Gastrocnemius medialis (tissue), 4 donors: ENCODE data around the gene DOCK10. TPM values are rescaled to one million over a fixed set of nuclear protein-coding genes. Genes with fewer than 3 reads are reported as not detected.

Experiments used
- ATAC-seq, 2 donors: fragments of 150-250 bp; one replicate each; pipeline ENCODE4 v1.9.1; 2016
- DNase-seq, 2 donors: peaks; one replicate each; pipeline ENCODE4 v3.0.0-alpha.2; 2019
- H3K27ac ChIP-seq, 4 donors: fragments of 200-600 bp; sonication (generic); 1 replicate in 1 of 4; 2 replicates in 3 of 4; pipeline ENCODE4 v1.5.1; 2016 to 2018; ENCODE audit warnings: mild to moderate bottlenecking in 2 of 4, moderate library complexity in 1 of 4
- H3K27me3 ChIP-seq, 3 donors: fragments of 200-600 bp; sonication (generic) in 2 of 3; 1 replicate in 1 of 3; 2 replicates in 2 of 3; pipeline versions ENCODE4 v1.5.1 to v1.6.0; 2016 to 2019; ENCODE audit warnings: mild to moderate bottlenecking in 1 of 3, moderate library complexity in 1 of 3
- H3K36me3 ChIP-seq, 2 donors: fragments of 200-600 bp; sonication (generic) in 1 of 2; one replicate each; pipeline ENCODE4 v1.5.1; 2017 to 2018
- H3K4me1 ChIP-seq, 2 donors: fragments of 200-600 bp; sonication (generic) in 1 of 2; one replicate each; pipeline ENCODE4 v1.5.1; 2016 to 2017; ENCODE audit warnings: mild to moderate bottlenecking in 2 of 2
- H3K4me3 ChIP-seq, 4 donors: fragments of 200-600 bp; sonication (generic) in 3 of 4; 1 replicate in 1 of 4; 2 replicates in 3 of 4; pipeline ENCODE4 v1.5.1; 2016 to 2019; ENCODE audit warnings: mild to moderate bottlenecking in 2 of 4
- H3K9me3 ChIP-seq, 3 donors: fragments of 200-600 bp; sonication (generic) in 2 of 3; 1 replicate in 1 of 3; 2 replicates in 2 of 3; pipeline ENCODE4 v1.5.1; 2016 to 2019
- POLR2A ChIP-seq, 2 donors: fragments of 450-650 bp; IDR thresholded peaks; one replicate each; pipeline ENCODE4 v1.6.1; 2017; ENCODE audit warnings: antibody characterized with exemption in 2 of 2, mild to moderate bottlenecking in 2 of 2, moderate library complexity in 2 of 2
- in situ Hi-C, 4 donors: fragments of 200-750 bp; cut with MboI; loops; one replicate each; pipeline versions ENCODE4 v1.15.0 to v1.8.0; 2017; ENCODE audit warnings: low sequenced_read_pairs in 4 of 4
- intact Hi-C: fragments of 100-400 bp; cut with DNase I; formaldehyde crosslinking; loops from one replicate; pipeline ENCODE4 v1.15.1; 2023; ENCODE audit warnings: low total_unique reads
- total RNA-seq, 4 donors: library from RNA; depleted of rRNA; stranded (reverse); fragments of >200 nt; gene quantifications; one replicate each; pipeline versions ENCODE4 v1.1.0 to v1.2.3, GENCODE V29; 2016
- TF ChIP-seq, protein P1 (sequence below), 5 experiments: fragments of 450-650 bp in 3 of 5; fragments of 200-600 bp in 2 of 5; sonication (generic) in 2 of 5; IDR thresholded peaks in 4 of 5; conservative IDR thresholded peaks in 1 of 5; 1 replicate in 4 of 5; 2 replicates in 1 of 5; pipeline ENCODE4 v1.5.1; 2016 to 2019; ENCODE audit warnings: antibody characterized with exemption in 5 of 5, mild to moderate bottlenecking in 3 of 5, moderate library complexity in 3 of 5

The DOCK10 gene
- total RNA-seq, 4 donors from 2014 or later = 0.97 to 1.9 (median 1.4) TPM

DNA sequence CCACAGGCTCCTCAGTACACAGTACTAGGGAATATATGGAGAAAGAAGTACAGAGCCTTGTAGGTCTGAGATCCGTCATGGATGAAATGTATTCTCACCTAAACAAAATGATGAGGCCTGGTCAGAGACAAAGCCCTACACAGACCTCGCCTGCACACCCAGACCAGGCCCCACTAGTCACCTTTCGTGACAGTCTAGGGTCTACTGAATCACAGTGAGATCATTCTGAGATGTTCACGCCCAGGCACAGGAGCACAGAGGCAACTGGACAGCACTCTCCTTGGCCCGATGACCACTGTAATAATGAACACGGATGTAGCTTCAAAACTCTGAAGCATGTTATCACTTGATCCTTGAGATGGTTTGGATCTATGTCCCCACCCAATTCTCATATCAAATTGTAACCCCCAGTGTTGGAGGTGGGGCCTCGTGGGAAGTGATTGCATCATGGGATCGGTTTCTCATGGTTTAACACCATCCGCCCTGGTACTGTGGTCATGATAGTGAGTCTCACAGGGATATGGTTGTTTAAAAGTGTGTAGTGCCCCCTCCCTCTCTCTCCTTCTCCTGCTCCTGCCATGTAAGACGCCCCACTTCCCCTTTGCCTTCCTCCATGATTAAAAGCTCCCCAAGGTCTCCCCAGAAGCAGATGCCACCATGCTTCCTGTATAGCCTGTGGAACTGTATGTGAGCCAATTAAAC lies 15.1 kb downstream of the DOCK10 start:
- Histone ChIP-seq H3K4me1 (no peaks in the 10 kb centered on the region), H3K27ac (no peak overlapping the region), H3K4me3 (no peak overlapping the region), H3K27me3 (no peaks in the 10 kb centered on the region), H3K36me3 (no peaks in the 10 kb centered on the region), H3K9me3 (no peaks in the 10 kb centered on the region)
- DNase-seq = no peak
- intact Hi-C loops = no loop called here
- in situ Hi-C loops = no loop called here
- no peak for ATAC-seq
- TF ChIP-seq POLR2A (IDR thresholded peaks at IDR 0.05) = no peak
- TF ChIP-seq, protein P1, sequence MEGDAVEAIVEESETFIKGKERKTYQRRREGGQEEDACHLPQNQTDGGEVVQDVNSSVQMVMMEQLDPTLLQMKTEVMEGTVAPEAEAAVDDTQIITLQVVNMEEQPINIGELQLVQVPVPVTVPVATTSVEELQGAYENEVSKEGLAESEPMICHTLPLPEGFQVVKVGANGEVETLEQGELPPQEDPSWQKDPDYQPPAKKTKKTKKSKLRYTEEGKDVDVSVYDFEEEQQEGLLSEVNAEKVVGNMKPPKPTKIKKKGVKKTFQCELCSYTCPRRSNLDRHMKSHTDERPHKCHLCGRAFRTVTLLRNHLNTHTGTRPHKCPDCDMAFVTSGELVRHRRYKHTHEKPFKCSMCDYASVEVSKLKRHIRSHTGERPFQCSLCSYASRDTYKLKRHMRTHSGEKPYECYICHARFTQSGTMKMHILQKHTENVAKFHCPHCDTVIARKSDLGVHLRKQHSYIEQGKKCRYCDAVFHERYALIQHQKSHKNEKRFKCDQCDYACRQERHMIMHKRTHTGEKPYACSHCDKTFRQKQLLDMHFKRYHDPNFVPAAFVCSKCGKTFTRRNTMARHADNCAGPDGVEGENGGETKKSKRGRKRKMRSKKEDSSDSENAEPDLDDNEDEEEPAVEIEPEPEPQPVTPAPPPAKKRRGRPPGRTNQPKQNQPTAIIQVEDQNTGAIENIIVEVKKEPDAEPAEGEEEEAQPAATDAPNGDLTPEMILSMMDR (IDR thresholded peaks at IDR 0.05 in 4 of 5, conservative IDR thresholded peaks at IDR 0.05 in 1 of 5) = no peak

DNA sequence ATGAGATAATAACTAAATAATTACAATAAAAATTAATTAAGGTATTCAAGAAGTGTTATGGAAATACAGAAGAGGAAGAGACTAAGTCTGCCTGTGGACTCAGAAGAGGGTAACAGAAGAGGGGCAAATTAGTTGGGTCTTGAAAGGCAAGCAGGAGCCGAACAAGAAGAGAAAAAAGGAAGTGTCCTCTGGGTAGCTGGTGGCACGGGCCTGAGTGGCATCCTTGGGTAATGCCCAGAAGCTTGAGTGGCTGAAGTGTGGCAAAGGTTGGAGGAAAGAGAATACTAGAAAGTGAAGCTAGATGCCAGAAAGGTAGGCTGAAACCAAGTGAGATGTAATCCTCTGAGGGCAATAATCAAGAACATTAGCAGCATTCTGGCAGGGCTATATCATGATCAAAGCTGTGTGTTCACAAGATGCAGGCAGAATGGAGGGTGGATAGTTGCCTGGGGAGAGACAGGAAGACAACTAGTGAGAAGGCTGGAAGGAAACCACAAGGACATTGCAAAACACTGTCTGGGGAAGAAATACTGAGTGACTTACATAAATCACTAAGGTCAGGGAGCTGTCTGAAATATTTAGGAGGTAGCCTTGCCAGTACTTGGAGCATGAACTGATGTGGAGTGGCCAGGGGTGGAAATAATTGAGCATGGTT lies 16.2 kb downstream of the DOCK10 start:
- H3K4me1 ChIP-seq = no peaks in the 10 kb centered on the region
- TF ChIP-seq, protein P1 (IDR thresholded peaks at IDR 0.05 in 4 of 5, conservative IDR thresholded peaks at IDR 0.05 in 1 of 5) = no peak
- no peak for TF ChIP-seq POLR2A (IDR thresholded peaks at IDR 0.05)
- intact Hi-C loops (no loop called here), in situ Hi-C loops (no loop called here)
- H3K9me3 ChIP-seq = no peaks in the 10 kb centered on the region
- H3K4me3 ChIP-seq = no peak overlapping the region
- ATAC-seq (peak in 1 of 2 donors; percentile 47), DNase-seq (no peak)
- no peak overlapping the region for H3K27ac ChIP-seq
- no peaks in the 10 kb centered on the region for H3K27me3 ChIP-seq
- H3K36me3 ChIP-seq = no peaks in the 10 kb centered on the region

DNA sequence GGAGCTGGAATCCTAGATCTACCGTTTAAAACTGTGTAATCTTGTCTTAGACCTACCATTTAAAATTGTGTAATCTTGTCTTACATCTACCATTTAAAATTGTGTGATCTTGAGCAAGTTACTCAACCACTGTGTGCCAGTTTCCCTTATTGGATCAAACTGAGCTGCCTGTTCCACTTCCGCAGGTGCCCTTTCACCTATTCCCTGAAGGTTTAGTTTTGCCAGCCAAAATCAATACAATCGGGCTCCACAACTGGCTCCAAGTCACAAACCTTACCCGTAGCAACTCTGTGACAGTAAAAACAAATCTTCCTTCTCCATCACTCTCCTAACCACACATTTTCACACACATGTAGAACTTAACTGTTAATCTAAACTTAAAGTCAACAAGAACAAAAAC lies 20.1 kb downstream of the DOCK10 start:
- in situ Hi-C loops = no loop called here
- Histone ChIP-seq H3K27me3 (no peaks in the 10 kb centered on the region), H3K9me3 (no peaks in the 10 kb centered on the region), H3K27ac (no peak overlapping the region), H3K4me1 (no peaks in the 10 kb centered on the region), H3K36me3 (no peaks in the 10 kb centered on the region), H3K4me3 (no peak overlapping the region)
- ATAC-seq = no peak
- intact Hi-C loops = no loop called here
- no peak for DNase-seq
- TF ChIP-seq POLR2A (IDR thresholded peaks at IDR 0.05) = no peak
- TF ChIP-seq, protein P1 (IDR thresholded peaks at IDR 0.05 in 4 of 5, conservative IDR thresholded peaks at IDR 0.05 in 1 of 5) = no peak

DNA sequence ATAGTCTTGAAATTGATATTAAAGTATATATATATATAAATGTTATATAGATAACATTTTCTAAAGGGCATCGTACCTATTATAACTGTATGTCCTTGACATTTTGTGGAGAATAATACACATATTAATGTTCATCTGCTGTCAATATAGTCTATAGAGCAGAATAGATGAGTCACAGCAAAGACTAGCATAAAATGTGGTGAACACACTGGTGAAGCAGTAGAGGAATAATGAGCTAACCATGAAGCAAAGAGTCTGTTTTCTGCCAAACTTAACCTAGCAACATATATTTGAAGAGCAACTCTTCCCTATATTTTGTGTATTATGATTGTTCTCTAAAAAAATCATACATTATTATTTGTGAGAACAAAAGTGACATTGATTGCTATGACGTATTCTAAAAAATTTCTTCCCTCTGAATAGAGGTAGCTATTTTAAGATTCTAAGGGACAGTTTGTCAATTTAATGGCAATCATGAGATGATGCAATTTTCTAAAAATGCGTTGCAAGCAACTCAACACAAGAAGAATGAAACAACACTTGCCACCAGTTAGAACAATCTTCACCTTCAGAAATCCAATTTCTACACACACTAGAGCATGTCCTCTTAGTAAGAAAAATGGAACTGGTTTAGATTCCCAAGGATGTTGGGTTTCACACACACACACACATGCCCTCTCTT lies 22.0 kb downstream of the DOCK10 start:
- Histone ChIP-seq H3K9me3 (no peaks in the 10 kb centered on the region), H3K27ac (no peak overlapping the region), H3K4me1 (no peaks in the 10 kb centered on the region), H3K27me3 (no peaks in the 10 kb centered on the region), H3K36me3 (no peaks in the 10 kb centered on the region), H3K4me3 (no peak overlapping the region)
- intact Hi-C loops (no loop called here), in situ Hi-C loops (no loop called here)
- no peak for TF ChIP-seq POLR2A (IDR thresholded peaks at IDR 0.05)
- TF ChIP-seq, protein P1 (IDR thresholded peaks at IDR 0.05 in 4 of 5, conservative IDR thresholded peaks at IDR 0.05 in 1 of 5) = no peak
- DNase-seq = no peak
- no peak for ATAC-seq
